Kasumi-1 (cell line): ENCODE data around the gene BMP6.

ENCODE experiments used
- DNase-seq, 2 experiments: peaks; one replicate each; lab custom pipeline; 2025; lab: John Stamatoyannopoulos, UW

The BMP6 gene

DNA sequence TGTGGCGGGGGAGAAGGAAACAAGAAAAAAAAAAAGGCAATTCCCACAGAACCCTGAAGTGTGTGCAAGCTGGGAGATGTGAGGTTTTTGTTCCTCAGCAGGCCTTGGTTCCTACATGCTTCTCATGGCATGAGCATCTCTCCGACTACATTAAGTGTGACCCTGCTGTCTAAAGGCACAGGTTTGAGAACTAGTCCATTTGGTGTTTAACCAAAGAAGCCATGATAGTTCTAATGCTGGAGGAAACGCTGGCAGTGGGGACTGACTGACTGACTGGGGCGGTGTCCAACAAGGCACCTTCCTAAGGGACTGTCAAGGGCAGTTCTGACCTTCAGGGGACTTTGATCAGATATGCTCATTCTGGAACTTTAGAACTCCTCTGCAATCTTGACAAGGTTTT is 180.8 kb downstream of the BMP6 start:
- DNase-seq: no peak

DNA sequence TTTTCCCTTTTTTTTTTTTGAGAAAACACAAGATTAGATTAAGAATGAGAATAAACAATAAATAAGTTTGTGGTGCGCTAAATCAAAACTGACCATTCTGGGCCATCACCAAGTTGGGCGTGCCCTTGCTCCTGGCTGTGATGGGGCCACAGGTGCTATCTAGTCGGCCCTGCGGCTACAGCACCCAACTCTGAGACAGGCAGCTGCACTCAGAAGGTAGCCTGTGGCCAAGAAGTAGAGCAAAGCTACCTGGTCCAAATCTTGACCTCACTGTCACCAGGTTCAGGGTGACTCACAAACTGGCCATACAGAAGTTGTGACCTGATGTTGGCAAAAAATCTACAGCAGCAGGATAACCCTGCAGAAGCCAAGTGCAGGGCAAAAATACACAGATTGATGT is 181.3 kb downstream of the BMP6 start:
- DNase-seq: no peak

DNA sequence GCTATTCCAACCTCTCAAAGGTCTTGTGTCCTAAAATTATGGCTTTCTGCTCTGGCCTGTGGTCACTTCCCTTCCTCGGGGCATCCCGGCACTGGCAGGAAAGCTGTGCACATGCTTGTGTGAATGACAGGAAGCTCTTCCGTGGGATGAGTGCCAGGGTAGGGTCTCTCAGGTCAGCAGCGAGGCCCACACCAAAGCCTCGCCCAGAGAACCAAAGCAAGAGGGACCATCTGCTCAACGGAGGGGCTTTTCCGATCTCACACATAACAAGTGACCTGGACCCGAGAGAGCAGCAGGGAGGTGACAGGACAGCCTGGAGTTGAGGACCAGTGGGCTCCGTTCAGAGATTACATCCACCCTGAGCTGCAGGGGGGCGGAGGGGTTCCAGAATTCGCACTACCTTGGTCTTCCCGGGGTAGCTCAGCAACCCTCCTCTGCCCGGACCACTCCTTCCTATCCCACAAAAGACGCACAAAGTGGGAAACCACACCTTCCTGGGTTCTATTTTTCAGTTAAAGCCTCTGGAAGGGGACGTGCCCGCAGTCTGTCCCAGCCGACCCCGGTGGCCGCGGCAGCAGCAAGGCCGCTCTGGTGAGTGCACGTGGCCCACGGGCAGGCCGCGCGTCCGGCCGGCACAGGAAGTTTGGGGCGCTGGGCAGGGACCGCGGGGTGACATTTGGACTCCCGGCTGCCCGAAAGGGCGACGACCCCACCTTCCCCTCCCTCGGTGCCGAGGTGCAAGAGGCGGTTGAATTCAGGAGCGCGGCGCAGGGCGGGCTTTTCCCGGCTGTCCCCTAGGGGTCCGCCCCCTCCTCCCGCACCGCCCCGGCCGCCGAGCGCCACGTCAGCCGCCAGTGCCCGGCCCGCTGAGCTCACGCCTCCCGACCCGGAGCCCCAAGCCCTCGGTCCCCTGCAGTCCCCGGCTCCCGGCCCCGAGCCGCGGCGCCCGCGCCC is 183.7 kb downstream of the BMP6 start:
- peak; percentile 14 to 26 for DNase-seq

DNA sequence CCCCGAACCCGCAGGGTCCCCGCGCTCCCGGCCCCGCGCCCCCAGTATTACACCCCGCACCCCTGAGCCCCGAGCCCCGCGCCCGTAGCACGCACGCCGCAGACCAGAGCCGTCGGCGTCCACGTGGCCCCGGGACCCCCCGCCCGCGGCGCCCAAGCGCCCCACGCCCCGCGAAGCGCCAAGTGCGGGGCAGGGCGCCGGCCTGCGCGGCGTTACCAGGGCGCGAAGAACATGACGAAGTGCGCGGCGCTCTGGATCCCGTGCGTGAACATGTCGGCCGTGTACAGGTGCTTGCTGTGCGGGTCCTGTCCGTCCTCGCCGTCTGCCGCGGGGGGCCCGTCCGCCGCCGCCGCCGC is 184.4 kb downstream of the BMP6 start:
- DNase-seq: no peak

DNA sequence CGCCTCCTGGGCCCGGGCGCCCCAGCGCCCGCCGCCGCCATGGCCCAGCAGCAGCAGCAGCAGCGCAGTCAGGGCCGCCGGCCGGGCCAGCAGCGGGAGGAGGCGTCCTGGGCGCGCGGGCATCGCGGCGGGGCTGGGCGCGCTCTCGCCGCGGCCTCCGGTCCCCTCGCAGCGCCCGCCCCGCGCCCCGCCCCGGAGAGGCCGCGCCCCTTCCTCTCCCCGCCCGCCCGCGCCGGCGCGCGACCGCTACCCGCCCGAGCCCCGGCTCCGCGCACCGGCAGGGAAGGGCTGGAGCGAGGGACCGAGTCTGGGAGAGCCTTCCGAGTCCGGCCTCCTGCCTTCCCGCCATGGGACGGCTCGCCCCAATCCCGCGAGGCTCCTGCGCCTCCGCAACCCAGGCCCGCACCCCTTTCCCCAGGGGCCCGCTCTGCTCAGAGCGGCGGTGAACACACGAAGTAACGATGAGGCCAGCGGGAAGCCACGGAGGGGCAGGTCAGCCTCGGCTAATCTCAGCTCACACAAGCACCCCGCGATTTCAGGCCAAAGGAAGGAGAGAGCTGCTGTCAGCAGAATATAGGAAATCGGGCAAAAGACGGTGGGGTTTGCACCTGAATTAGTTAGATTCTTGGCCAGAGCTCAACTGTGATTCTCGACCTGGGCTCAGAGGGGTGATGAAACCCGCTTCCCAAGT is 184.9 kb downstream of the BMP6 start, which contains the start of gene TXNDC5:
Gene TXNDC5, minus strand, starts transcription at position 135 of the 691 bp plus-strand sequence. Its CDS starts 12 bp downstream, at position 123.
- DNase-seq: peak; percentile 21 to 41

DNA sequence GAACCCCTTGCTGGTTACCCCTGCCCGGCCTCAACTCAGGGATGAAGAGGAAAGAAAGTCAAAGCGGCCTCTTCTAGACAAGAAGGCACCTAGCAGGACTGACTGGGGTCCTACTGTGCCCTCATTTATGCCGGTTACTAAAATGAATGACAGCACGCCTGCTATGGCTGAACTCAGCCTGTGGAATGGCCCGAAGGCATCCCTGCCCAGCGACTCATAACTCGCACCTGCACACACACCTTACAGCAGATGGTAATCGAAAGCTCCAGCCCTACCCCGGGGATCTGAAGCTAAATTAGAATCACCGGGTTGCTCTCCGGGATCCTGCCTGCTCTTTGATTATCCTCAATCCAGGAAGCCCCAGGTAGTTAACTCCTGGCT is 185.4 kb downstream of the BMP6 start:
- DNase-seq: no peak

- DNase-seq: no peak
Observed at GRCh38 chr6:7912024-7912423, 186.1 kb downstream of the BMP6 start.

DNA sequence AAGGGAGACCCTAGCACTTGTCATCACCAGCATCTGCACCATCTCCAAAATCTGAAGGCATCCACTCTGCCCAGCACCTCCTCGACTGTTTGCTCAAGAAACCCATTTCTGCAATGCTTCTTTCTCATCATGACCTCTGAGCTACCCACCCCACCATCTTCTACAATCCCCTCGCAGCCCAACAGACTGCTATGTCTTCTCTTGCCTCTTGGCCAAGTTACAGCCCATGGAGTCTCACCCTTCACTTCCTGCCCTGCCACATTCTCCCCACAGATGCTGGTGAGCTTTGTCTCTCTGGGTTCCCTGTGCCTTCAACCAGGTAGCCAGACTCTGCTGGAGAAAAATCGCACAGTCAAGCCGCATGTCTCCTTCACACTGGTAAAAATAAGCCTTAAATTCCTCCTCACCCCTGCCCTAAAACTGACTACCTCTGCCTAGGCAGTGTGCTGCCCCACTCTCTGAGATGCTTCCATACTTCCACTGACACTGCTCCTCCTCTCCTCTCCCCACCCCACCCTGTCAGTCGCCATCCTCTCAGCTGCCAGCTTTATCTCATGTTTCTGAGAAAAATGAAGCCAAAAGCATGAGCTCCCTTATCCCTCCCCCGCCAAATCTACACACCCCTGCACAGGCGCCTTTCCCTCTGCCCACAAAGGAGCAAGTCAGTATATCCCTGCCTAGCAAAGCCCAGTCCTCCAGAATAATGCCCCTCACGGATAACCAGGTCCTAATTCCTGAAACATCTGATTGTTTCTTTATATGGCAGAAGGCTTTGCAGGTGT is 187.0 kb downstream of the BMP6 start:
- DNase-seq: no peak

DNA sequence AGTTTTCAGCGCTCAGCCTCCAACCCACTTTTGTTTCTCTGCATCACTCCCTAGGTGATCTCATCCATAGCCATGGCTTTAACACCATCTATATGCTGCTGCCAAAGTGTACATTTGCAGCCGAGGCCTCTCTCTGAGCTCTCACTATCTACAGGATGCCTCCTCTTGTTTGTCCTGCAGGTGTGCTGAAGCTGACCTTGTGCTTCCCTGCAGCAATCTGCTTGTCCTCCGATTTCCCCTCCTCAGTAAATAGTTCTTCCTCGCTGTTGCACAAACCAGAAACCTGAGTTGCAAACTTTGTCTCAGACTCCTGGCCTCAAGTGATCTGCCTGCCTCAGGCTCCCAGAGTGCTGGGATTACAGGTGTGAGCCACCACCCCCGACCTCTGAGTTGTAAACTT is 188.4 kb downstream of the BMP6 start:
- DNase-seq: no peak

GRCh38 chr6:7914991-7915789 is 189.3 kb downstream of the BMP6 start:
- DNase-seq: peak; percentile 23 to 31

- DNase-seq: no peak
Observed at GRCh38 chr6:7916959-7917358, 191.1 kb downstream of the BMP6 start.

- DNase-seq: no peak
Observed at GRCh38 chr6:7917729-7918128, 191.8 kb downstream of the BMP6 start.

DNA sequence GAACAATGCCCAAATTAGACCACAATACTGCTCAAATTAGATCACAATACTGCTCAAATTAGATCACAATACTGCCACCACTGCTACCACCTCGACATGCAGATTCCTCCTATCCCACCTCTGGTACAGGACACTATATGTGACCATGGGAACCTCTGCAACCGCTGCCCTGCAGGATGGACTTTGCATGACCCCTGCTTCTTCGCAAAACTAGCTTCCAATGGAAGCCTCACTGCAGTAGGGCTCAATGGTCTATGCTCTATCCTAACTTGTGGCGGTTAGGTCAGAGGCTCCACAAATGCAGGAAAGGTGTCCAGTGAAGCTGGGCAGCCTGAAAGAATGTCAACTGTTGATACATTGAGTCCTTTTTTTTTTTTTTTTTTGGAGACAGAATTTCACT is 192.5 kb downstream of the BMP6 start:
- no peak for DNase-seq

DNA sequence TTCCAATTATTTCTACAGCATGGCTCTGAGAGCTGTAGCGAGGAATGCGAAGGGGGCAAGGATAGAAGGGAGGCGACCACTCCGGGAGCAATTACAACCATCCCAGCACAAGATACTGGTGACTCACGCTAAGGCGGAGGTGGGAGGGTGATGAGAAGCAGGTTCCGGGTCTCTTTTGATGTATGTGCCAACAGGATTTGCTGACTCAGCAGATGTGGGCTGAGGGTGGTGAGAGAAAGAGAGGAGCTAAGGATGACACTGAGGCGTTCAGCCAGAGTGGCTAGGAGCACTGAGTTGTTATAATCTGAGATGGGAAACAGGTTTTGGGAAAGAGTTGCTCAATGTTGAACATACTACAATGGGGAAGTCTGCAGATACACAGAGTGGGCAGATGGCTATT is 194.0 kb downstream of the BMP6 start:
- peak; percentile 21 to 36 for DNase-seq

- no peak for DNase-seq
Observed at GRCh38 chr6:7920425-7920824, 194.5 kb downstream of the BMP6 start.

DNA sequence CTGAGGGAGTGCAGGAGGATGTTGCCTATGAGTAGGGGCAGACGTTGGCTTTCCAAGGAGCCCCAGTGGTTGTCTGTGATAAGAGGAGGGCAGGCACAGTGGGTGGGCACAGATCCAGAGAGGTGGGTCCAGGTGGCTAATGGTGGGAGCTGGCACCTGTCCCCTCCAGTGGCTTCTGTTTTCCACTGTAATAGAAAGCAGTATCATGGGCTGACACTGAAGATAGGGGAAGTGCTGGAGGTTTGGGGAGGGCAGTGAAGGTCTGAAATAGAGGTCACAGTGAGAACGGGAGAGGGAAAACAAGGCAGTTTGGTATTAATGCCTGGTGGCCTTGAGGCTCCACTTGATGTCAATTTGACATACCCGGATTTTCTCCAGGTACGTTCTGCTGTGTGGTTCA is 195.1 kb downstream of the BMP6 start:
- DNase-seq: peak in 1 of 2 experiments; percentile 19

- DNase-seq: peak; percentile 43 to 58
Observed at GRCh38 chr6:7921632-7922092, 195.8 kb downstream of the BMP6 start.

- DNase-seq: no peak
Observed at GRCh38 chr6:7922596-7922995, 196.7 kb downstream of the BMP6 start.

GRCh38 chr6:7924867-7925266 is 199.0 kb downstream of the BMP6 start:
- no peak for DNase-seq
